A673 (cell line): ENCODE results near the gene NHS.
"Not testable (repeated sequence)": the region's sequence is repeated elsewhere in the genome, so short reads cannot be mapped to it uniquely, and the experiment has no call there.

Source experiments
- EZH2 ChIP-seq: fragments of 200-600 bp; sonication (generic); IDR thresholded peaks from 2 replicates; pipeline ENCODE4 v1.6.1; 2017; ENCODE audit warnings: borderline replicate concordance, low read depth, mild to moderate bottlenecking, mixed read lengths, antibody characterized with exemption, low read length; ENCODE audit not compliant: poor library complexity, severe bottlenecking
- TF ChIP-seq, protein P1 (sequence below): fragments of 300-800, 200-600 bp; sonication (generic); conservative IDR thresholded peaks from 2 replicates; pipeline ENCODE4 v1.5.1; 2017; ENCODE audit warnings: low read depth, mild to moderate bottlenecking, antibody characterized with exemption, low read length, moderate library complexity, mixed read lengths

GRCh38 chrX:17568804-17569203 lies 193.8 kb downstream of the NHS start:
- TF ChIP-seq, protein P1, sequence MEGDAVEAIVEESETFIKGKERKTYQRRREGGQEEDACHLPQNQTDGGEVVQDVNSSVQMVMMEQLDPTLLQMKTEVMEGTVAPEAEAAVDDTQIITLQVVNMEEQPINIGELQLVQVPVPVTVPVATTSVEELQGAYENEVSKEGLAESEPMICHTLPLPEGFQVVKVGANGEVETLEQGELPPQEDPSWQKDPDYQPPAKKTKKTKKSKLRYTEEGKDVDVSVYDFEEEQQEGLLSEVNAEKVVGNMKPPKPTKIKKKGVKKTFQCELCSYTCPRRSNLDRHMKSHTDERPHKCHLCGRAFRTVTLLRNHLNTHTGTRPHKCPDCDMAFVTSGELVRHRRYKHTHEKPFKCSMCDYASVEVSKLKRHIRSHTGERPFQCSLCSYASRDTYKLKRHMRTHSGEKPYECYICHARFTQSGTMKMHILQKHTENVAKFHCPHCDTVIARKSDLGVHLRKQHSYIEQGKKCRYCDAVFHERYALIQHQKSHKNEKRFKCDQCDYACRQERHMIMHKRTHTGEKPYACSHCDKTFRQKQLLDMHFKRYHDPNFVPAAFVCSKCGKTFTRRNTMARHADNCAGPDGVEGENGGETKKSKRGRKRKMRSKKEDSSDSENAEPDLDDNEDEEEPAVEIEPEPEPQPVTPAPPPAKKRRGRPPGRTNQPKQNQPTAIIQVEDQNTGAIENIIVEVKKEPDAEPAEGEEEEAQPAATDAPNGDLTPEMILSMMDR, result not testable (repeated sequence)
- not testable (repeated sequence) for TF ChIP-seq EZH2
